GM13977 (cell line): ENCODE results near the gene RANGAP1.
A peak's percentile ranks its signal among the peaks of the same experiment; 100 is the strongest.

Source experiments
- DNase-seq: peaks from one replicate; pipeline ENCODE4 v3.0.0; 2012; ENCODE audit warnings: low spot score
- CTCF ChIP-seq: IDR thresholded peaks from 2 replicates; pipeline ENCODE4 v1.5.1; 2012; ENCODE audit warnings: mild to moderate bottlenecking, control low read depth; ENCODE audit not compliant: insufficient read depth; ENCODE audit errors: extremely low read depth, missing control alignments
- in situ Hi-C: fragments of 300-500 bp; cut with MboI; formaldehyde crosslinking; loops from one replicate; pipeline ENCODE4 v1.12.0; 2022; ENCODE audit warnings: low sequenced_read_pairs, low pct_unique_long_range_greater_than_20kb, mixed read lengths, inconsistent platforms; ENCODE audit not compliant: unreplicated experiment

The RANGAP1 gene

DNA sequence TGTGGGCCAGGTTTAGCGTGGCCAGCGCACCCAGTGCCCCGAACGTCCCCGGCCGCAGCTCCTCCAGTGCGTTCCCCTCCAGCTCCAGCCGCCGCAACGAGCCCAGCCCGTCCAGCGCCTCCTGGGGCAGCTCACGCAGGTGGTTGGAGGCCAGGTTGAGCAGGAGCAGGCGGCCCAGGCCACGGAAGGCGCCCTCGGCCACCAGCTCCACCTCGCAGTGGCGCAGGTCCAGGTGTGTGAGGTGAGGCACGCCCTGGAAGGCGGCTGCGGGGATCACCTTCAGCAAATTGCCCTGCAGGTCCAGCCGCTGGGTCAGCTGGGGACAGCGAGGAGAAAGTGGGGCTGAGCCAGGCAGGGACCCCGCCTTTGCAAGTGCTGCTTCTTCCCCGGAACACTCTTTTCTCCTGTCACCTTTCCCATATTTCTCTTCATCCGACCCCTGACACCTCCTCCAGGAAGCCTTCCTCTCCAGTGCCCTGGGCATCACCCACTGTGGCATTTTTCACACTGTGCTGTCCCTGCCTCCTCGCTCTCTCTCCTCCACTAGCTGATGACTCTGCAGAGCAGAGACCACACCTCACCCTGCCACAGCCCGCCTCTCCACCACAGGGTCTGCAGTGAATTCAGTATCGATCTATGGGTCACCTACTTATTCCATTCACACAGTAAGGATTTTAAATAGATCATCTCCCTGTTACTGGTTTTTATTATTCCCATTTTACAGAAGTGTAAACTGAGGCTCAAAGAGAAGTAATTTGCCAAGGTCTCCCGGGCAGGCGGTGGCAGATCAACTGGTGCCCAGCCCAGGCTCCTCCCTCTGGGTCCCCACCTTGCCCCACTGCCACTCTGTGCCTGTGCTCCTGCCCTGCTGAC, 47.2 kb downstream of the RANGAP1 start:
- TF ChIP-seq CTCF = no peak
- DNase-seq = no peak
- in situ Hi-C loops = no loop called here

DNA sequence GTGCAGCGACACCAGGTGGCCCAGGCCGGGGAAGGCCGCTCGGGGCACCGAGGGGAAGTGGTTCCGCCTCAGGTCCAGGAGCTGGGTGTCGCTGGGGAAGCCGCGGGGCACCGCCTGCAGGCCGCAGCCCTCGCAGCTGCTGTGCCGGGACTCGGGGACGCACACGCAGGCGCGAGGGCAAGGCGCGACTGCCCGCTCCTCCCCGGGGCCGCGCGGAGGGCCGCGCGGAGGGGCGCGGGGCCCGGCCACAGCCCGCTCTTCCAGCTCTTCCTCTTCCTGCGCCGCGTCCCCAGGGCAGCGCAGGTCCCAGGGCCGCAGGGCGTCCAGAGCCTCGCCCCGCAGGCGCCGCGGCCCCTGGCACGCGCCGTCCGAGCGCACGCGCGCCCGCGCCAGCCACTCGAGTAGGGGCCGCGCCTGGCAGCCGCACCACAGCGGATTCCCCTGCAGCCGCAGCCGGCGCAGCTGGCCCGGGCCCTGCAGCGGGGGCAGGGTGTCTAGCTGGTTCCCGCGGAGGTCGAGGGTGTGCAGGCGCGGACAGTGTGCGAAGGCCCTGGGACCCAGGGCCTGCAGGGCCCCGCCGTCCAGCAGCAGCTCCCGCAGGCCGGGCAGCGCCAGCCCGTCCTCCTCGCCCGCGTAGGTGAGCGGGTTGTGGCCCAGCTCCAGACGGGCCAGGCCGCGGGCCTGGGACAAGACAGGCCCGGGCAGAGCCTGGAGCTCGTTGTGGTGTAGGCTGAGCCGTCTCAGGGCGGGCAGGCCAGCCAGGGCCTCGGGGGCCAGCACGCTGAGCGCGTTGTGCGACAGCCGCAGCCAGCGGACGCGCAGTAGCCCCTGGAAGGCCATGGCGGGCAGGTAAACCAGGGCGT, 48.0 kb downstream of the RANGAP1 start:
- DNase-seq = peak; percentile 95
- in situ Hi-C loops = no loop called here
- TF ChIP-seq CTCF = peak; percentile 90

DNA sequence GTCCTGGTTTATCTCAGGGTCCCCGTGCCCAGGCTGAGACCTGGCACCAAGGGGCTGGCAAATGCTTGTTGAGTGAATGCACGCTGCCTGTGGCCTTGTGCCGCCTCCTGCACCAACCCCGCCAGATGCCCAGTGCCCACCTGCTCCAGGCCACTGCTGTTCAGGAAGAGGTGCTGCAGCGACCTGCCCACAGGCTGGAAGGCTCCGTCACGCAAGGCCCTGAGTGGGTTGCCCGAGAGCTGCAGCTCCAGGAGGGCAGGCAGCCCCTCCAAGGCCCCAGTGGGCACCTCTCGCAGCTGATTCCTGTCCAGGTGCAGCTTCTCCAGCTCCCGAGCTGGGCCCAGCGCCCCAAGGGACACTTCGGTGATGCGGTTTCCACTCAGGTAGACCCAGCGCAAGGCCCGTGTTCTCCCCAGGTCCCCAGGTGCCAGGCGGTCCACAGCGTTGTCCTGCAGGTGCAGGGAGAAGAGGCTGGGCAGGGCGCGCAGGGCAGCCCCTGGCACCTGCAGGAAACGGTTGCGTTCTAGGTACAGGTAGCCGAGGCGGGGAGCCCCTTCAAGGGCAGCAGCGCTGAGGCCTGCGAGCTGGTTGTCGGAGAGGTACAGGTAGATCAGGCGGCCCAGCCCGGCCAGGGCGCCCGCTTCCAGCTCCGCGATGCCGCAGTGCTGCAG, 48.8 kb downstream of the RANGAP1 start:
- TF ChIP-seq CTCF = no peak
- in situ Hi-C loops = no loop called here
- no peak for DNase-seq

GRCh38 chr22:41234815-41235695, 50.9 kb downstream of the RANGAP1 start:
- in situ Hi-C loops = no loop called here
- no peak for TF ChIP-seq CTCF
- no peak for DNase-seq

- DNase-seq = no peak
- TF ChIP-seq CTCF = no peak
- in situ Hi-C loops = no loop called here
Observed at GRCh38 chr22:41231369-41231768, 54.6 kb downstream of the RANGAP1 start.
